Suprapubic skin (tissue), 4 donors: ENCODE results near the gene IMMP2L. TPM values are rescaled to one million over a fixed set of nuclear protein-coding genes. Genes with fewer than 3 reads are reported as not detected.
"Not testable (repeated sequence)": the region's sequence is repeated elsewhere in the genome, so short reads cannot be mapped to it uniquely, and the experiment has no call there.

Experiments used
- DNase-seq, 2 donors: peaks; one replicate each; pipeline ENCODE4 v3.0.0-alpha.2; 2019; ENCODE audit warnings: low spot score in 2 of 2
- H3K27ac ChIP-seq: fragments of 200-600 bp; sonication (generic); one replicate; pipeline ENCODE4 v1.5.1; 2019
- H3K27me3 ChIP-seq: fragments of 200-600 bp; sonication (generic); one replicate; pipeline ENCODE4 v1.5.1; 2019
- H3K36me3 ChIP-seq: fragments of 200-600 bp; sonication (generic); one replicate; pipeline ENCODE4 v1.5.1; 2019
- H3K4me1 ChIP-seq: fragments of 200-600 bp; sonication (generic); one replicate; pipeline ENCODE4 v1.5.1; 2019
- H3K4me3 ChIP-seq: fragments of 200-600 bp; sonication (generic); one replicate; pipeline ENCODE4 v1.5.1; 2019; ENCODE audit warnings: mild to moderate bottlenecking
- H3K9me3 ChIP-seq: fragments of 200-600 bp; sonication (generic); one replicate; pipeline ENCODE4 v1.5.1; 2019
- CTCF ChIP-seq, 2 donors: fragments of 200-600 bp in 1 of 2; fragments of 450-650 bp in 1 of 2; sonication (generic) in 1 of 2; IDR thresholded peaks; one replicate each; pipeline ENCODE4 v1.5.1; 2016 to 2019; ENCODE audit warnings: antibody characterized with exemption in 2 of 2, mild to moderate bottlenecking in 1 of 2, moderate library complexity in 1 of 2
- EP300 ChIP-seq: sonication (generic); formaldehyde crosslinking; IDR thresholded peaks from one replicate; pipeline ENCODE4 v1.6.1; 2017; ENCODE audit warnings: antibody characterized with exemption
- POLR2A ChIP-seq, 2 donors: fragments of 450-650 bp; IDR thresholded peaks; one replicate each; pipeline ENCODE4 v1.6.1; 2017; ENCODE audit warnings: antibody characterized with exemption in 2 of 2, mild to moderate bottlenecking in 2 of 2, moderate library complexity in 2 of 2
- POLR2AphosphoS5 ChIP-seq, 3 donors: sonication (generic); formaldehyde crosslinking; IDR thresholded peaks; one replicate each; pipeline ENCODE4 v1.6.1; 2017; ENCODE audit warnings: antibody characterized with exemption in 3 of 3
- WGBS: methylation state at CpG from one replicate; pipeline ENCODE4 v1.1.5; 2018; 5-methylcytosine and 5-hydroxymethylcytosine counted together
- total RNA-seq, 4 donors: library from RNA; depleted of rRNA; stranded (reverse); fragments of >200 nt; gene quantifications; one replicate each; pipeline ENCODE4 v1.1.0, GENCODE V29; 2016

Gene IMMP2L
- total RNA-seq, 4 donors from 2014 or later, result 10.6 to 20.6 (median 14.6) TPM

- H3K9me3 ChIP-seq, result peaks cover 7% of the 10 kb centered on the region
- TF ChIP-seq POLR2AphosphoS5 (IDR thresholded peaks at IDR 0.05), result no peak
- TF ChIP-seq POLR2A (IDR thresholded peaks at IDR 0.05), result no peak
- TF ChIP-seq EP300, result no peak
- TF ChIP-seq CTCF (IDR thresholded peaks at IDR 0.05), result no peak
- no peaks in the 10 kb centered on the region for H3K4me1 ChIP-seq
- H3K36me3 ChIP-seq, result no peaks in the 10 kb centered on the region
- no peak overlapping the region for H3K4me3 ChIP-seq
- no peak overlapping the region for H3K27ac ChIP-seq
- H3K27me3 ChIP-seq, result no peaks in the 10 kb centered on the region
- DNase-seq, result no peak
- WGBS, result 96% methylated on average over 2 of the region's 2 CpGs
Observed at GRCh38 chr7:110676785-110677184, 885.5 kb downstream of the IMMP2L start.

GRCh38 chr7:110675383-110676103 lies 886.7 kb downstream of the IMMP2L start:
- Histone ChIP-seq H3K4me3 (no peak overlapping the region), H3K27ac (no peak overlapping the region), H3K9me3 (peaks cover 7% of the 10 kb centered on the region), H3K27me3 (no peaks in the 10 kb centered on the region), H3K36me3 (no peaks in the 10 kb centered on the region), H3K4me1 (no peaks in the 10 kb centered on the region)
- TF ChIP-seq EP300 (no peak), POLR2AphosphoS5 (IDR thresholded peaks at IDR 0.05) (no peak), CTCF (IDR thresholded peaks at IDR 0.05) (no peak), POLR2A (IDR thresholded peaks at IDR 0.05) (no peak)
- WGBS, result 89% methylated on average over 4 of the region's 4 CpGs
- no peak for DNase-seq

GRCh38 chr7:110673148-110673547 lies 889.1 kb downstream of the IMMP2L start:
- TF ChIP-seq POLR2A (IDR thresholded peaks at IDR 0.05), result no peak
- no peak for DNase-seq
- Histone ChIP-seq H3K27me3 (no peaks in the 10 kb centered on the region), H3K4me1 (no peaks in the 10 kb centered on the region), H3K9me3 (peaks cover 7% of the 10 kb centered on the region), H3K4me3 (no peak overlapping the region), H3K27ac (no peak overlapping the region), H3K36me3 (peaks cover 3% of the 10 kb centered on the region)
- 100% methylated on average over 1 of the region's 1 CpG for WGBS

- Histone ChIP-seq H3K27me3 (no peaks in the 10 kb centered on the region), H3K36me3 (peaks cover 3% of the 10 kb centered on the region), H3K27ac (no peak overlapping the region), H3K4me3 (no peak overlapping the region), H3K9me3 (peaks cover 7% of the 10 kb centered on the region), H3K4me1 (no peaks in the 10 kb centered on the region)
- no peak for TF ChIP-seq CTCF (IDR thresholded peaks at IDR 0.05)
- TF ChIP-seq EP300, result no peak
- DNase-seq, result no peak
- WGBS, result 94% methylated on average over 5 of the region's 5 CpGs
Observed at GRCh38 chr7:110669410-110669809, 892.9 kb downstream of the IMMP2L start.

- no peaks in the 10 kb centered on the region for H3K4me1 ChIP-seq
- H3K27ac ChIP-seq, result no peak overlapping the region
- WGBS, result 67% methylated on average over 4 of the region's 4 CpGs
- H3K9me3 ChIP-seq, result peaks cover 7% of the 10 kb centered on the region
- H3K27me3 ChIP-seq, result no peaks in the 10 kb centered on the region
- H3K4me3 ChIP-seq, result no peak overlapping the region
- TF ChIP-seq POLR2AphosphoS5 (IDR thresholded peaks at IDR 0.05), result no peak
- no peak for TF ChIP-seq CTCF (IDR thresholded peaks at IDR 0.05)
- TF ChIP-seq POLR2A (IDR thresholded peaks at IDR 0.05), result no peak
- TF ChIP-seq EP300, result no peak
- no peak for DNase-seq
- H3K36me3 ChIP-seq, result peaks cover 3% of the 10 kb centered on the region
Observed at GRCh38 chr7:110664803-110665202, 897.5 kb downstream of the IMMP2L start.

- 98% methylated on average over 6 of the region's 7 CpGs for WGBS
- DNase-seq, H3K4me1 ChIP-seq, H3K36me3 ChIP-seq, H3K4me3 ChIP-seq, H3K27ac ChIP-seq, H3K27me3 ChIP-seq: not testable (repeated sequence)
- peaks cover 17% of the 10 kb centered on the region for H3K9me3 ChIP-seq
Observed at GRCh38 chr7:110660637-110661036, 901.7 kb downstream of the IMMP2L start.
